BJ (cell line): ENCODE data around the gene MYH7. TPM values are rescaled to one million over a fixed set of nuclear protein-coding genes. Genes with fewer than 3 reads are reported as not detected.
"Not testable (repeated sequence)": the region's sequence is repeated elsewhere in the genome, so short reads cannot be mapped to it uniquely, and the experiment has no call there.

Experiments
- CTCF ChIA-PET: fragments of 350-600 bp; formaldehyde crosslinking; extraction: SDS; loops from one replicate; lab custom pipeline; 2021; ENCODE audit warnings: antibody characterized with exemption, inconsistent platforms; lab: Yijun Ruan, JAX
- POLR2A ChIA-PET: fragments of 300-600 bp; sonication (Branson Sonifier 250); formaldehyde crosslinking; extraction: SDS; loops from one replicate; lab custom pipeline; 2021; ENCODE audit warnings: antibody characterized with exemption; lab: Charles Lee
- DNase-seq: peaks from one replicate; pipeline ENCODE4 v3.0.0-alpha.2; 2011; ENCODE audit warnings: low read depth
- H3K27me3 ChIP-seq: 2 replicates; pipeline ENCODE4 v1.6.0; 2011; ENCODE audit warnings: low read length; ENCODE audit not compliant: control insufficient read depth, insufficient read depth
- H3K36me3 ChIP-seq: 2 replicates; pipeline ENCODE4 v1.5.1; 2011; ENCODE audit warnings: low read length; ENCODE audit not compliant: control insufficient read depth, insufficient read depth
- H3K4me3 ChIP-seq: 2 replicates; pipeline ENCODE4 v1.5.1; 2011; ENCODE audit warnings: low read depth, mild to moderate bottlenecking, control low read depth, low read length
- polyA plus RNA-seq: library from polyadenylated mRNA; depleted of rRNA; stranded (reverse); fragments of >200 nt; gene quantifications from 2 replicates; pipeline ENCODE4 v1.2.3, GENCODE V29; 2011
- TF ChIP-seq, protein P1 (sequence below): IDR thresholded peaks from 2 replicates; pipeline ENCODE4 v1.5.1; 2011; ENCODE audit warnings: low read depth, mild to moderate bottlenecking, control low read depth, inconsistent platforms, low read length, moderate library complexity; ENCODE audit not compliant: insufficient read depth

Gene MYH7
- polyA plus RNA-seq, 1 experiment, result not detected

DNA sequence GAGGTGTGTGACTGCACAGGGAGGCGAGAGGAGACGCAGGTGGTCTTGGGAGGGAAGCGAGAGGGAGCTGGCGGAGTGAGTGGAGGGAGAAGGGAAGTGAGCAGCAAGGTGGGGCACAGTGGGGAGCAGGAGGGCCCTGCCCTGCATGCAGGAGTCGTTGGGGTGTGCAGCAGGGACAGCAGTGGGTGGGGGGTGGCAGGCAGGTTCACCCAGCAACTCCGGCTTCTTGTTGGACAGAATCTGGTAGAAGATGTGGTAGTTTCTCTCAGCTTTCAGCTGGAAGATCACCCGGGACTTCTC is 32.4 kb downstream of the MYH7 start:
- POLR2A ChIA-PET, result no interaction called here
- CTCF ChIA-PET, result no interaction called here
- DNase-seq, result no peak
- no peak overlapping the region for H3K4me3 ChIP-seq
- no peaks in the 10 kb centered on the region for H3K36me3 ChIP-seq
- H3K27me3 ChIP-seq, result peaks cover 7% of the 10 kb centered on the region
- TF ChIP-seq, protein P1, sequence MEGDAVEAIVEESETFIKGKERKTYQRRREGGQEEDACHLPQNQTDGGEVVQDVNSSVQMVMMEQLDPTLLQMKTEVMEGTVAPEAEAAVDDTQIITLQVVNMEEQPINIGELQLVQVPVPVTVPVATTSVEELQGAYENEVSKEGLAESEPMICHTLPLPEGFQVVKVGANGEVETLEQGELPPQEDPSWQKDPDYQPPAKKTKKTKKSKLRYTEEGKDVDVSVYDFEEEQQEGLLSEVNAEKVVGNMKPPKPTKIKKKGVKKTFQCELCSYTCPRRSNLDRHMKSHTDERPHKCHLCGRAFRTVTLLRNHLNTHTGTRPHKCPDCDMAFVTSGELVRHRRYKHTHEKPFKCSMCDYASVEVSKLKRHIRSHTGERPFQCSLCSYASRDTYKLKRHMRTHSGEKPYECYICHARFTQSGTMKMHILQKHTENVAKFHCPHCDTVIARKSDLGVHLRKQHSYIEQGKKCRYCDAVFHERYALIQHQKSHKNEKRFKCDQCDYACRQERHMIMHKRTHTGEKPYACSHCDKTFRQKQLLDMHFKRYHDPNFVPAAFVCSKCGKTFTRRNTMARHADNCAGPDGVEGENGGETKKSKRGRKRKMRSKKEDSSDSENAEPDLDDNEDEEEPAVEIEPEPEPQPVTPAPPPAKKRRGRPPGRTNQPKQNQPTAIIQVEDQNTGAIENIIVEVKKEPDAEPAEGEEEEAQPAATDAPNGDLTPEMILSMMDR, result no peak

DNA sequence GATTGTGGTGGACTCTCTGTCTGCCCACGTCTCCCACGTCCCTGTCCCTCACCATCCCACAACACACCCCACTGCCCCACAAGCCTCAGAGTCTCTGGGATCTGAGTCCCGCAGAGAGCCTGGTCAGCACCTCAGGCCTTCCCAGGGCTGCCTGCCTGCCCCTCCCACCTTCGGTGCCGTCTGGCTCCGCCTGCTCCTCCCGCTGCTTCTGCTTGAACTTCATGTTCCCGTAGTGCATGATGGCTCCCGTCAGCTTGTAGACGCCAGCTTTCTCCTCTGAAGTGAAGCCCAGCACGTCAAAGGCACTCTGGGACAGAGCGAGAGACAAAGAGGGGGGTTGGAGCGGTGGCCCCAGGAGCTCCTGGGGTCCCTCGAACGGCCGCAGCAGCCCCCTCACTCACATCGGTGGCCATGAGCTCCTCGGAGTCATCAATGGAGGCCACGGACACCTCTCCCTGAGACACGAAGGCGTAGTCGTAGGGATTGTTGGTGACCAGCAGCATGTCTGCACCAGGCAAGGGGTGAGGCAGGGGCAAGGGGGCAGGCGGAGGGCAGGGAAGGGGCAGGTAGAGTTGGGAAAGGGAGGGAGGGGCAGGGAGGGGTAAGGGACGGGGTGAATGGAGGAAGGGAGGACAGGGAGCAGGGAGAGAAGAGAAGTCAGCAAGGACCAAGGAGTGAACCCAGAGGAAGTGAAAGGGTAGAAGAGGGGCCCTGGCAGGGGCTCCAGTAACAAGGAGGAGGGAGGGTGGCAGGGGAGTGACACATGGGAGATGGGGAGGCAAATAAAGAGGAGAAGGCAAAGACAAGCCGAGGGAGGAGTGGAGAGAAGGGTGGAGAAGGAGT is 32.9 kb downstream of the MYH7 start:
- Histone ChIP-seq H3K27me3 (peaks cover 7% of the 10 kb centered on the region), H3K4me3 (no peak overlapping the region), H3K36me3 (no peaks in the 10 kb centered on the region)
- ChIA-PET CTCF (no interaction called here), POLR2A (no interaction called here)
- no peak for DNase-seq
- TF ChIP-seq, protein P1, result no peak

DNA sequence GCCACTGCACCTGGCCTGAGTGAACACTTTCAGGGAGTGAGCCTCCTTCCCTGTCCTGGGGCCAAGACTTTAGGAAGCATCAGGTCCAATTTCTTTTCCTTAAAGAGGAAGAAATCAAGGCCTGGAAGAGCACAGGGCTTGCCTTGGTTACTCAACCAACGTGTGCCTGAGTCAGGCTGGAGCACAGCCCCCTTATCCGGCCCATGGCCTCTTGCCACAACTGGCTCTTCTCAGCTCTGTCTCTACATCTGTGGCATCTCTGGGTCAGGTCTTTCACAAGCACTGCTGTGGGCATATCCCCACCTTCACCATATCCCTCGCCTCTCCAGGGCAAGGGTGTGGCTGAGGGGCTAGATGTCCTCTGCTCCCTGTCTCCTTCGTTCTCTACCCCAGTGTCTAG is 34.2 kb downstream of the MYH7 start:
- Histone ChIP-seq H3K27me3 (peaks cover 8% of the 10 kb centered on the region), H3K36me3 (no peaks in the 10 kb centered on the region), H3K4me3 (no peak overlapping the region)
- CTCF ChIA-PET, result no interaction called here
- DNase-seq, result no peak
- TF ChIP-seq, protein P1, result no peak
- POLR2A ChIA-PET, result no interaction called here

DNA sequence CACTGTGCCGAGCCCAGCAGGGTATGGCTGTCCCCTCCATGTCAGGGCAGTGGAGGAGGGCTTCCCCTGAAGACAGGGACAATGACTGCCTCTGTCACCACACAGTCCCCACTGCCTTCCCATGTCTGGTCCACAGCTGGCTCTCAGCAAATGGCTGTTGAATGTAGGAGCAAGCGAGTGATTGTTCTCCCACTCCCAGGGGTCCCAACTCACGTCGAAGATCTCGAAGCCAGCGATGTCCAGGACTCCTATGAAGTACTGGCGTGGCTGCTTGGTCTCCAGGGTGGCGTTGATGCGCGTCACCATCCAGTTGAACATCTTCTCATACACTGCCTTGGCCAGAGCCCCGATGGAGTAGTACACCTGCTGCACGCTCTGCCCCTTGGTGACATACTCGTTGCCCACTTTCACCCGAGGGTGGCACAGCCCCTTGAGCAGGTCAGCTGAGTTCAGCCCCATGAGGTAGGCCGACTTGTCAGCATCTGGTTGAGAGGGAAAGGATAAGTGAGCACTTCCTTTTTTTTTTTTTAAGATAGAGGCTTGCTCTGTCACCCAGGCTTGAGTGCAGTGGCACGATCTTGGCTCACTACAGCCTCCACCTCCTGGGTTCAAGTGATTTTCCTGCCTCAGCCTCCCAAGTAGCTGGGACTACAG is 34.8 kb downstream of the MYH7 start:
- H3K4me3 ChIP-seq, POLR2A ChIA-PET, CTCF ChIA-PET, H3K36me3 ChIP-seq, H3K27me3 ChIP-seq, DNase-seq: not testable (repeated sequence)

DNA sequence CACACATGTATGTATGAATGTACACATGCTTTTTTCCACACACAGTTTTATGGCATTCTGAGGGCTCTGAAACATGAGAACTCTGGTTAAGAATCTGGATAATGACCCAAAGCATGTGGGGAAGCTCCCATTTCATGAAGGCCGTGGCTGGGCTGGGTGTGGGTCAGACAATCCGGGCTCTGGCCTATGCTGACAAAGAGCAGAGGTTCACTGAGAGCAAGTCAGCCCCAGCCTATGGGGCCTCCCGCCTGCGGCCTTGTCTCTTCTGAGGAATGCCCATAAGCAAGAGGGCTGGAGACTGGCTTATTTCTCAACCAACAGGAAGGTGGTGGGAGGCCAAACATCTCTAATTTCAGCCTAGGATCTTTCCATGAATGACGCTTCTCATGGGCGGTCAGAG is 35.9 kb downstream of the MYH7 start:
- CTCF ChIA-PET, result interaction anchor here (1.7 kb wide), 1 partner anchor 19 kb away, joined by 5 read pairs; no protein-coding TSS in a partner anchor
- TF ChIP-seq, protein P1, result no peak
- H3K27me3 ChIP-seq, result peaks cover 5% of the 10 kb centered on the region
- POLR2A ChIA-PET, result no interaction called here
- H3K36me3 ChIP-seq, result no peaks in the 10 kb centered on the region
- no peak for DNase-seq
- no peak overlapping the region for H3K4me3 ChIP-seq
